Adipocyte (in vitro differentiated cells): ENCODE results near the gene THRB.

Source experiments
- DNase-seq: peaks from one replicate; pipeline ENCODE4 v3.0.0-alpha.2; 2015; ENCODE audit warnings: low read depth
- H3K27me3 ChIP-seq: replicated peaks from 2 replicates; pipeline ENCODE4 v1.7.0; 2013; ENCODE audit warnings: mild to moderate bottlenecking, low read length, moderate library complexity; ENCODE audit not compliant: control insufficient read depth, insufficient read depth
- H3K36me3 ChIP-seq: 2 replicates; pipeline ENCODE4 v1.7.0; 2013; ENCODE audit warnings: low read length, mild to moderate bottlenecking, moderate library complexity; ENCODE audit not compliant: control insufficient read depth, insufficient read depth, severe bottlenecking
- H3K4me1 ChIP-seq: 2 replicates; pipeline ENCODE4 v1.7.0; 2013; ENCODE audit warnings: mild to moderate bottlenecking, low read length, moderate library complexity; ENCODE audit not compliant: control insufficient read depth, insufficient read depth
- H3K4me3 ChIP-seq: 2 replicates; pipeline ENCODE4 v1.7.0; 2013; ENCODE audit warnings: mild to moderate bottlenecking, low read length, moderate library complexity
- H3K9ac ChIP-seq: 2 replicates; pipeline ENCODE4 v1.7.0; 2013; ENCODE audit warnings: mild to moderate bottlenecking, low read length, moderate library complexity
- H3K9me3 ChIP-seq: 2 replicates; pipeline ENCODE4 v1.7.0; 2013; ENCODE audit warnings: mild to moderate bottlenecking, low read length, moderate library complexity; ENCODE audit not compliant: control insufficient read depth

The THRB gene

DNA sequence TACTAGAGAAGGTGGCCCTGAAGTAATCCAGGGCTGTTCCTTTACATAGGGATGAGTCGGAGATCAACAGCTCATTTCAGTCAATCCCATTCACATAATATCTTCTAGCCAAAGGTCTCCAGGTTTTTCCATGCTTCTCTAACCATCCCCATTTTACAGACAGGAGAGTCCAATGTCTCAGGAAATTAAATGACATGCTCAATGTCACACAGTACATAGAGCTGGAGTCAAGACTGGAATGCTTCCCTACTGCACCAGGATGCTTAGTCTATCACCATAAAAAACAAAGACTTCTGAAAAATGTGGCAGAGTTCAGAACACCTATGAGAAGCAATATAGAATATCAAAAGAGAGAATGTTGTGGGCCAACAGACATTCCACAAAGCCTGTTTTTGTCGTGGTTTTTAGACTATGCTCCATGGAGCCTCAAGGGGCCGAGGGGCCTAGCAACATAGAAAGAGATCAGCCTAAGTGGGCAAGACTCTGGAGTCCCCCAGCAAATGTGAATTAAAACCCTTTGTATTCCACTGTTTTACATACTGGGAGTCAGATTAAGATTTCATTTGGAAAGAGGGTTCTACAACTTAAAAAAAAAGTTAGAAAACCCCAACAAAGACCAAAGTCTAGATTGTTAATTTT is 122.0 kb downstream of the THRB start:
- DNase-seq = no peak
- Histone ChIP-seq H3K27me3 (no peaks in the 10 kb centered on the region), H3K9me3 (no peaks in the 10 kb centered on the region), H3K36me3 (no peaks in the 10 kb centered on the region), H3K9ac (no peak overlapping the region), H3K4me3 (no peak overlapping the region), H3K4me1 (peaks cover 11% of the 10 kb centered on the region)

GRCh38 chr3:24370352-24371090 is 124.1 kb downstream of the THRB start:
- Histone ChIP-seq H3K36me3 (no peaks in the 10 kb centered on the region), H3K4me3 (no peak overlapping the region), H3K9me3 (no peaks in the 10 kb centered on the region), H3K4me1 (peaks cover 20% of the 10 kb centered on the region), H3K27me3 (no peaks in the 10 kb centered on the region), H3K9ac (no peak overlapping the region)
- no peak for DNase-seq

DNA sequence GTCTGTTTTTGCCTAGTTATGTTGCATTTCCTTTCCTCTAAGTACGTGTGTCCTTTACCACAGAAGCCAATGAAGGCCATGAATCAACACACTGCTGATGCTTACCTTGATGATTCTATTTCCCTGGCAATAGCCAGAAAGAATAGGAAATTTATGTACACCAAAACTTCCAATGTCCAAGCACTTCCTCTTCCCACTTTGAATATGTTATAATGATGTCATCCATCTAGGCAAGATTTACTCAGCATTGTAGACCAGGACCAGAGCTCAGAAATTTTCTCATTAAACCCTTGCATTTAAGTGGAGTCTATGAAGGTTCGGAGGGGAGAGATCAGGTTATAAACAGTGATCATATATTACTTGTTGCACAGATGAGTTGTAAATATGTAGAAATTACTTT is 126.0 kb downstream of the THRB start:
- Histone ChIP-seq H3K27me3 (no peaks in the 10 kb centered on the region), H3K9ac (no peak overlapping the region), H3K9me3 (no peaks in the 10 kb centered on the region), H3K4me3 (no peak overlapping the region), H3K4me1 (peaks cover 33% of the 10 kb centered on the region), H3K36me3 (no peaks in the 10 kb centered on the region)
- DNase-seq = no peak

DNA sequence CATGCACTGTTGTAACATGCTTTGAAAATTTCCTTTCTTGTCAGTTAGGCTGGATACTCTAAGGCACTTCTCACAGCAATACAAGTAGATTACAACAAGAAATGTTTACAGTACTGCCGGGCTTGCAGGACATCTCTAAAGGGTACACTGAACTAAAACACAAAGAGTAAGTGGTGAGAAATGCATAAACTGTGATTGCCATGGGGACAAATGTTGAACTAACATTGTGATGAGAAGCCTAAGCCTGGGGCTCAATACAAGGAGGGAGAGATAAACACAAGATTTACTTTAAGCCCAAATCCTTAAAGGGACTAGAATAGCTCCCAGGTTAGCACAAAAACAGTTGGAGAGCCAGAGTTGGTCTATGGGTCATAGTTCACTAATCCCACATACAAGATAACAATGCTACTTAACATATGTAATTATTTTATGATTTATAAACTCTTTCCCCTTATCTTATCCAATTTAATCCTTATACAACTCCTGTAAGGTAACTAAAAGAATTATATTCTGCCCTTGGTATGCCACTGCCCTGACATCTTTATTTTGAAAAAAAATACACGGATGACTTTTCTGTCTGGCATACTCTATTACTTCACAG is 126.9 kb downstream of the THRB start:
- Histone ChIP-seq H3K4me3 (no peak overlapping the region), H3K4me1 (peaks cover 40% of the 10 kb centered on the region), H3K36me3 (no peaks in the 10 kb centered on the region), H3K27me3 (no peaks in the 10 kb centered on the region), H3K9ac (no peak overlapping the region), H3K9me3 (no peaks in the 10 kb centered on the region)
- DNase-seq = peak; percentile 29

DNA sequence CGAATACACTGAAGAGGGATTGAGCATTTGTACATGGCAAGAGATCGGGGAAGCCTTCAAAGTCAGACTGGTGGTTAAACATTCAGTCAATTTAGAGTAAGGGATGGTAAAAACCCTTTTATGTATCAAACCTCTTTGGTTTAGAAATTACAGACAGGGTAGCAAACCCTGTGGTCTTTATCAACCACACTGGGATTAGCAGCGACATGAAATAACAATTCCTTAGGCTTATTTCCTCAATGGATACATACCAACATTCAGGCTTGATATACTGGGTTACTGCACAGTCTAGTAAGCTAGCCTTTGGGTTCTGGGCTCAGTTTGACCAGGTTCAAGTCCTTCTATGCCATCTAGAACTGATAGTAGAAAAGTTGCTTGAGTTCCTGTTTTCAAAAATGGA is 127.4 kb downstream of the THRB start:
- Histone ChIP-seq H3K36me3 (no peaks in the 10 kb centered on the region), H3K4me1 (peaks cover 45% of the 10 kb centered on the region), H3K9me3 (no peaks in the 10 kb centered on the region), H3K9ac (no peak overlapping the region), H3K27me3 (no peaks in the 10 kb centered on the region), H3K4me3 (no peak overlapping the region)
- no peak for DNase-seq

- Histone ChIP-seq H3K9me3 (no peaks in the 10 kb centered on the region), H3K36me3 (no peaks in the 10 kb centered on the region)
These were observed 129.5 kb downstream of the THRB start for GRCh38 chr3:24365168-24365567.

DNA sequence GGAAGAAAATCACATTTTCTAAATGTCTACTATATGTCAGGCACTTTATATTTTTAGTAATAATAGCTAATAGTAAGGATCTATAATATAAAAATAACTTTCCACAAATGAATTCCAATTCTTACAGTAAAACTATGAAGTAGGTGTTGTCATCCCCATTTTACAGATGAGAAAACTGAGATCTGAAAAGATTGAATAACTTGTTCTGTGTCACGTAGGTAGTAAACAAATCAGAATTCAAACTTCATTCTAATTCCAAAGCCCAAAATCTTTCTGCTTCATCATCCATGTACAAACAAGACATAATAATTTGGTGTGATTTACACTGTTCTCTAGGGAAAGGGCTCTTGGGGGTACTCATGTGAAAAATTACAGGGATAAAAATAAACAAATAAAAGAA is 130.3 kb downstream of the THRB start:
- no peaks in the 10 kb centered on the region for H3K9me3 ChIP-seq
- H3K36me3 ChIP-seq = no peaks in the 10 kb centered on the region
- H3K9ac ChIP-seq = no peak overlapping the region
- DNase-seq = no peak
- peaks cover 47% of the 10 kb centered on the region for H3K4me1 ChIP-seq
- no peak overlapping the region for H3K4me3 ChIP-seq
- no peaks in the 10 kb centered on the region for H3K27me3 ChIP-seq

More at GRCh38 chr3:24365168-24365567, 129.5 kb downstream of the THRB start:
- peak overlapping the region; percentile 61 for H3K9ac ChIP-seq
- H3K4me1 ChIP-seq = peaks cover 47% of the 10 kb centered on the region
- no peaks in the 10 kb centered on the region for H3K27me3 ChIP-seq
- peak; percentile 93 for DNase-seq
- peak overlapping the region; percentile 40 for H3K4me3 ChIP-seq

DNA sequence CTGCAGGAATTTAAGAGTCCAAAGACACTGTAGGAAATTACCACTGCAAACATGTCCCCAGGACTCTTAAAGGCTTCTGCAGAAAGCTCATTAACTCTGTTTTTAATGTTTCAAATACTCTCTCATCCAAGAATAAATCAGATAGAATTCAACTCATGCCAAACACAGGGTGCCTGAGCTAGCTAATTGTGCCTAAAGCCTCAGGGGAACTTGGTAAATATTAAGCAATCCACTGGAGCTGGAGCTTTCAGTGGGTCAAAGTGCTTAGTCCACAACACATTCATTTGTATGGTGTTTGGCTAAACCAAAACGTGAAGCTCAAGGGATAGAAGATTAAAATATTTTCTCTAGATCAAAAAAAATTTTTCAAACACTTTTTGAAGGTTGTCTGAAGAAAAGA is 131.4 kb downstream of the THRB start:
- peaks cover 47% of the 10 kb centered on the region for H3K4me1 ChIP-seq
- no peaks in the 10 kb centered on the region for H3K27me3 ChIP-seq
- peak; percentile 47 for DNase-seq
- no peaks in the 10 kb centered on the region for H3K36me3 ChIP-seq
- peak overlapping the region; percentile 31 for H3K9ac ChIP-seq
- no peaks in the 10 kb centered on the region for H3K9me3 ChIP-seq
- H3K4me3 ChIP-seq = no peak overlapping the region

- Histone ChIP-seq H3K36me3 (no peaks in the 10 kb centered on the region), H3K27me3 (no peaks in the 10 kb centered on the region), H3K9me3 (no peaks in the 10 kb centered on the region), H3K4me1 (peaks cover 39% of the 10 kb centered on the region), H3K4me3 (no peak overlapping the region), H3K9ac (no peak overlapping the region)
- DNase-seq = no peak
These were observed 133.0 kb downstream of the THRB start for GRCh38 chr3:24361623-24362022.

- no peaks in the 10 kb centered on the region for H3K36me3 ChIP-seq
- no peak for DNase-seq
- no peak overlapping the region for H3K9ac ChIP-seq
- peaks cover 37% of the 10 kb centered on the region for H3K4me1 ChIP-seq
- H3K9me3 ChIP-seq = no peaks in the 10 kb centered on the region
- H3K27me3 ChIP-seq = no peaks in the 10 kb centered on the region
- H3K4me3 ChIP-seq = no peak overlapping the region
These were observed 133.7 kb downstream of the THRB start for GRCh38 chr3:24360957-24361356.

- Histone ChIP-seq H3K4me3 (no peak overlapping the region), H3K36me3 (no peaks in the 10 kb centered on the region), H3K27me3 (no peaks in the 10 kb centered on the region), H3K9ac (no peak overlapping the region), H3K9me3 (no peaks in the 10 kb centered on the region), H3K4me1 (peaks cover 26% of the 10 kb centered on the region)
- DNase-seq = no peak
These were observed 134.8 kb downstream of the THRB start for GRCh38 chr3:24359645-24360462.
